Activated T-cell treated with anti-CD3 and anti-CD28 coated beads for 48 hours (primary cell): ENCODE results near the gene ADRB2.

ENCODE experiments used
- DNase-seq: peaks from one replicate; pipeline ENCODE4 v3.0.0-alpha.2; 2020; ENCODE audit warnings: low read depth

Gene ADRB2

GRCh38 chr5:148805326-148806290 lies 20.8 kb upstream of the ADRB2 start:
- peak; percentile 37 for DNase-seq

DNA sequence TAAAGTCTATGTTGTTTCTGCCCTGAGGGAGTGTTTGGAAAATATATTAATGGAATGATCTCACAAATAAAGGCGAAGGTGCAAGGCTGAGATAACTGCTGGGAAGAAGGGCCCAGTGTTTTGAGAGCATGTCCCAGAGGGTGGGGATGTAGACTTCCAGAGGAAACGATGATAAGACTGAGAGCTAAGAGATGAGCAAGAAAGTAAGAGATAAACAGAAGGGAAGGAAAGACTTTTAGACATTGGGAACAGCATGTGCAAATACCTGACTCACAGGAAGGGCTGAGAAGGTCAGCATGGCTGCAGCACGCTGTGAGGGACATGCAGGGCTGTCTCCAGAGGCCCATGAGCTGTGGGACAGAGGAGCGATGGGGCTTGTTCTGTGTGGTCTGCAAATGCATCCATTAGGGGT lies 19.9 kb upstream of the ADRB2 start:
- DNase-seq = no peak

- no peak for DNase-seq
These were observed 18.6 kb upstream of the ADRB2 start for GRCh38 chr5:148807851-148808250.

DNA sequence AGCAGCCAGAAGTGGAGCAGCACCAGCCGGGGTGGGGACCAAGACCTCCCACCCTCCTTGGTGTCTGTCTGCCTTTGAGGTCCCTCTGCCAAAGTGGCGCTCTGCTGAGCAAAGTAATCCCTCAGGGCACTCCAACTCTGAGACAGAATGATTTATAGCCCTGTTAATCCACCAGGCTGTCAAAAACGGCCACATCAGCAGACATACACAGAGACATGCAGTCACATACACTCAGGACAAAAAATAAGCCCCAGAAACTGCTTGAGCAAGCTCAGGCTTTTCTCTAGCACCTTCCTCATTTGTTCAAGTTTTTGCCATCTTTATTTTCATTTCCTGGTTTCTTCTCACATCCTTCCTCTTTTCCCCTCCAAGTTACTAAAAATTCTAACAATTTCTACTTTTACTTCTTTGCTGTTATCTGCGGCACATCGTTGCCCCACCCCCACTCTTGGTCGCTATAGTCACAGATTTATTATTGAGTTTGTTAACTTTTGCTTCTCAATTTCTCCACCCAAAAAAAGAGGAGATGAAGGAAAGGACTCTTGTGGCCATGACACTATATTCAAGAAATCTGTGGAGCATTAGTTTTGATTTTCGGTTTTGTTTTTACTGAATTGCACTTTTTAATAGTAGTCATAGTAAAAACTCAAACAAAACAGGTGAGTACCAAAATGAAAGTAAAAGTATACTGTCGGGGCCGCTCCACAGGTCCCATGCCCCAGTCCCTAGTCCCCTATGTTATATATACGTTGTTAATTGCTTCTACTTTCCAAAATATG lies 17.4 kb upstream of the ADRB2 start:
- DNase-seq = no peak

DNA sequence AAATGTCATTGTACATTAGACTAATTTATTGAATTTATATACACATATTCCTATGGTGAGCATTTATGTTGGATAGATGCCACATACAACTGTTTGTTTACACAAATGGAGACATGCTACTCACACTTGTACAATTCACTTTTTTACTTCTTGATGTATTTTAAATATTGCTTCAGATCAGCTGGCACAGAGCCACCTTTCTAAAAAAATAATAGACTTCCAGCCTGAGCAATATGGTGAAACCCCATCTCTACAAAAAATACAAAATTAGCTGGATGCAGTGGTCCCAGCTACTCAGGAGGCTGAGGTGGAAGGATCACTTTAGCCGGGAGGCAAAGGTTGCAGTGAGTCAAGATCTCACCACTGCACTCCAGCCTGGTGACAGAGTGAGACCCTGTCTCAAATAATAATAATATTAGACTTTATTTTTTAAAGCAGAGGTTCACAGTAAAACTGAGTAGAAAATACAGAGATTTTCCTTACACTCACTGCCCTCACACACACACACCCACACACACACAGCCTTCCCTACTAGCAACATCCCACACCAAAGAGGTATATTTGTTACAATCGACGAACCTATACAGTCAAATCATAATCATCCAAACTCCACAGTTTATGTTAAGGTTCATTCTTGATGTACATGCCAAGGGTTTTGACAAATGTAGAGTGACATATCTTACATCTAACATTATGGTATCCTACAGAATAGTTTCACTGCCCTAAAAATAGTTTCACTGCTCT lies 16.5 kb upstream of the ADRB2 start:
- no peak for DNase-seq

DNA sequence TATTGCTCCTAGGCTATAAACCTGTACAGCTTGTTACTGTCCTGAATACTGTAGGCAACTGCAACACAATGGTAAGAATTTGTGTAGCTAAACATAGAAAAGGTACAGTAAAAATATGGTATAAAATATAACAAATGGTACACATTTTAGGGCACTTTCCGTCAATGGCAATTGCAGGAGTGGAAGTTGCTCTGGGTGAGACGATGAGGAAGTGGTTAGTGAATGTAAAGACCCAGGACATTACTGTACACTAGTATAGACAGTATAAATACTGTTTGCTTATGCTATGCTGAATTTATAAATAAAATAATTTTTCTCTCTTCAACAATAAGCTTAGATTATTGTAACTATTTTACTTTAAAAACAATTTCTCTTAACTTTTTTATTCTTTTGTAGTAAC lies 15.6 kb upstream of the ADRB2 start:
- DNase-seq = no peak

DNA sequence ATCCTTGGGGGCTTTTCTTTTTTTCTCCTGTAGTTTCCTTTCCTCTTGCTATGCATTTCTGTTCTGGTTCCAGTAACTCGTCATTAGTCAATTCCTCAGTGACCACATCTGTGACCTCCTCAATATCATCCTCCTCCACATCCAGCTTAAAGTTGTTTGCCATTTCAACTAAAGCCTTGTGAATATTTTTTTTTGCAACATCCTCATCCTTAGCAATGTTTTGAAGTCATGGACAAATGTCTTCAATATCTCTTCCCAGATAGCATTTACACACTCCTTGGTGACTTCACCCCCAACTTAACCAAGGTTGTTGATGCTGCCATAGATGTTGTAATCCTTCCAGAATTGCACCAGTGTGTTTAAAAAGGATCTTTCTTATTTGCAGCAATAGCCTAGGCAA lies 14.7 kb upstream of the ADRB2 start:
- DNase-seq = no peak

DNA sequence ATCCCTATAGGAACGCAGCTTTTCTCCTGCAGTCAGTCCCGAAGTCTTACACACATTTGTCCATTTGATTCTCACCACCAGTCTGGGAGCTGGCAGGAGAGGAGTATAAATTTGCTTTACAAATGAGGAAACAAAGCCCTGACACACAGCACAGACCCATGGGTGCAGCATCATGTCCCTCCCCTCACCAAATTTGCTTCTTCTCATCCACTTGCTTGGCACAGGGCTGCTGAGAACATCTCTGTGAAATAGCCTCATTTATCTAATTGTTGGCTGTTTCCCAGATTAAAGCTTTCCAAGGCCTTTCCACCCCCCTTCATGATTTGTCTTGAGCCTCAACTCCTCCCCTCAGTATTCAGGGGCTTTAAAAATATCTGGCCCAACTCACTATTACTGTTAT lies 11.3 kb upstream of the ADRB2 start:
- DNase-seq = no peak

- DNase-seq = no peak
These were observed 10.8 kb upstream of the ADRB2 start for GRCh38 chr5:148815578-148815977.

DNA sequence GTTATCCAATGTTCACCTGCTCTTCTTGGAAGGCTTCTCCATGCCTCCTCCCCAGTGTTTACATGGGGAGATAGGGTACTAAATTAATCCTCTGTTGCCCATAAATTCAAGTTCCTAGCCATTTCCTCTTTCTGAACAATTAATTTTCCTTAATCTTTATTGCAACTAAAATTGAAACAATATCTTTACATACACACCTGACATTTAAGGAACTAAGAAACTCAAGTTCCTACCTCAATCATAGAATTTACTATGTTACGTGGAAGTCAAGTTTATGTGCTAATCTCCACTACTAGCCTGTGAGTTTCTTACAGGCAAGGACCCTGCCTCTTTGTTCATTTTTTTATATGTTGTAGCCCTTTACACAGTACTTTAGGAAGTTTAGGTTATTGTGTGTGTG lies 10.1 kb upstream of the ADRB2 start:
- DNase-seq = no peak

DNA sequence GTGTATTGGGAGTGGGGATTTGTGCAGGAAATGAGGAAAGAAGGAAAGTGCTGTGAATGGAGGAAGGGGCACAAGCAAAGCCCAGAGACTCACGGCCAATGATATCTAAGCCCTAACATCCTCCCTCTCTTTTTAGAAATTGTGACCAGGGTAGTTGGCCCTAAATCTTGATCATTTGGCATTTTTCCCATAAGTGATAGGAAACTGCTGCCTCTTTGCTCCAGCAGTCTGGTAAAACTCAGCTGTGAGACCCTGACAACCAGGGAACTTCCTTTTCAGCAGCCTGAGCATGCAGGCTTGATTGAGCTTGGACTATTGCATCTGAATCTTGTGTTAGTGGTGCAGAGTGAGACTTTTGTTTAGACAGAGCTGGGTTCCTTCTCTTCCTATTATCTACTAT lies 9.6 kb upstream of the ADRB2 start:
- DNase-seq = no peak

- DNase-seq = no peak
These were observed 8.8 kb upstream of the ADRB2 start for GRCh38 chr5:148817606-148818005.

DNA sequence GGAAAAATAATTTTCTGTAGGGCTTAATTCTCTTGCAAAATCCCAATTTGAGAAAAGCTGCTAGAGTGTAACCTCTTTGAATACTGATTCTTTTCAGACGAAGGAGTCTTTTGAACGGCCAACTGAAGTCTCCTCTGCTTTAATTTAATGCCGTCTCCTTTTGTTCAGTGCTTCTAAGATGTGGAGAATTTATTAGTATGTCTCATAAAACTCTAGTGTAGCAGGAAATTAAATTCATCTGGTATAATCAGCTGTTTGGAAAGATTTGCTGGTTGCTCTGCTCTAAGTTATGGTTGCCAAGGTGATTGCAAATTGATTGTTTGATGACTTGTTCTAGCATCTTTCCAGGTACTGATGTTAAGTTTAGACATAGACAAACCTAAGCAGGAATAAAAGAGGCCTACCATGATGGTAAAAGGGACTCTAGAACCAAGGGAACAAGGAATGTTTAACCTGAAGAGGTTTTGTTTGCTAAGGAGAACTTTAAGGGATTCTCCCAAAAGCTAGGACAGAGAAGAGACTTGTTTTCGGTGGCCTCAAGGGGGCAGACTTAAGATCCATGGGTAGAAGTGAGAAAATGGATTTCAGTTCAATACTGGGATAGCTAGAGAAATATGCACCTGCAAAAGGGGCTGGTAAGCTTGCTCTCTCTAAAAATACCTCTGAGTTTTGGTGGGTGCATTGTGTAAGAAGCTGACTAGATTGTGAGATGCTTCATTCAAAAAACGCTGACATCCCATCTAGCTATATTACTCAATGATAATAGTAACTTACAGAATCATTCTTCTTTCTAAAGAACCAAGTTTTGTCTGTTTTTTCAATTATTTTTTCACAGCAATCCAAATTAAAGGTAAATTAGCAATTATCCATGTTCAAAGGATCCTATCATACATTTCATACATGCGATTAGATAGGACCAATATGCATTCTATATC lies 5.7 kb upstream of the ADRB2 start:
- no peak for DNase-seq

DNA sequence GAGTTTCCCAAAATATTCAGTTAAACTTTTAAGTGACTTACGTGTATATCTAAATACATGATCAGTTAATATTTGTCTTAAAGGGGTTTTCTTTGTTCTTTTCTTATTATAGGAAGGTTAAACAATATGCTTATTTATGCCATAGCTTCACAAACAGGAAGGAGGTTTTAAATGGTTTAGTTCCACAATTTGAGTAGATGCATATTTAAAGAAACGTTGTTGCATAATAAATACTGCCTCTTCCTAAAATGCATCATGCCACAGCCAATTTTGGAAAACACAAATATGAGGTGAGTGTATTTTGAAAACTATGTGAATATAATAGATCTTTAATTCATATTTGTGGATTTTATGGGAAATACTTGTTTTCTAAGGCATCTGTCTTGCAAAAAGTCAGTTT lies 2.5 kb upstream of the ADRB2 start:
- no peak for DNase-seq

DNA sequence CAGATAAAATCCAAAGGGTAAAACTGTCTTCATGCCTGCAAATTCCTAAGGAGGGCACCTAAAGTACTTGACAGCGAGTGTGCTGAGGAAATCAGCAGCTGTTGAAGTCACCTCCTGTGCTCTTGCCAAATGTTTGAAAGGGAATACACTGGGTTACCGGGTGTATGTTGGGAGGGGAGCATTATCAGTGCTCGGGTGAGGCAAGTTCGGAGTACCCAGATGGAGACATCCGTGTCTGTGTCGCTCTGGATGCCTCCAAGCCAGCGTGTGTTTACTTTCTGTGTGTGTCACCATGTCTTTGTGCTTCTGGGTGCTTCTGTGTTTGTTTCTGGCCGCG lies 727 bp upstream of the ADRB2 start:
- no peak for DNase-seq

- DNase-seq = no peak
These were observed 294 bp downstream of the ADRB2 start for GRCh38 chr5:148826739-148827070.

- no peak for DNase-seq
These were observed 1.3 kb downstream of the ADRB2 start for GRCh38 chr5:148827723-148828122.

DNA sequence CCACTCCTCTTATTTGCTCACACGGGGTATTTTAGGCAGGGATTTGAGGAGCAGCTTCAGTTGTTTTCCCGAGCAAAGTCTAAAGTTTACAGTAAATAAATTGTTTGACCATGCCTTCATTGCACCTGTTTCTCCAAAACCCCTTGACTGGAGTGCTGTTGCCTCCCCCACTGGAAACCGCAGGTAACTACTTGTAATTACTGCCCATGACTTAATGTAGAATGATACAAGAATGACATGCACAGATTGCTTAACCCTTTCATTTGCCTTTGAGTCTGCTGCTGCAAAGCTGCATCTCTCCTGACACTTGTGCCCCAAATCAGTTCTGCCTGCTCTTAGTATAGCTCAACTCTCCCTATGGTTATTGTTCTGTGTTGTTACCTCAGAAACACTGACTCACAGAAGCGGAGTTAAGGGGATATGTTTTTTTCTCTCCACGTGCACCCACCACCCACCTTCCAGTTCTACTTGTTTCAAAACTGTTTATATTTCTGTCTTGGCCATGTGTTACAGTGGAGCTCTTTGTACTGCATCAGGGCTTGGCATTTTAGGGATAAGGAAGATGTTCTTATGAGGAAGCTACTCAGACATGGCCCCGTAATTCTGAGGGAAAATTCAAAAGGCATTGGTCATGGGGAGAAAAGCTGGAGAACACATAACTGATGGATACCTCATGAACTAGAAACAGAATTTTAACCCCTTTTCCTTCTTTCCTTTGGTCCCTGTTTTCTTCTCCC lies 2.3 kb downstream of the ADRB2 start:
- no peak for DNase-seq

DNA sequence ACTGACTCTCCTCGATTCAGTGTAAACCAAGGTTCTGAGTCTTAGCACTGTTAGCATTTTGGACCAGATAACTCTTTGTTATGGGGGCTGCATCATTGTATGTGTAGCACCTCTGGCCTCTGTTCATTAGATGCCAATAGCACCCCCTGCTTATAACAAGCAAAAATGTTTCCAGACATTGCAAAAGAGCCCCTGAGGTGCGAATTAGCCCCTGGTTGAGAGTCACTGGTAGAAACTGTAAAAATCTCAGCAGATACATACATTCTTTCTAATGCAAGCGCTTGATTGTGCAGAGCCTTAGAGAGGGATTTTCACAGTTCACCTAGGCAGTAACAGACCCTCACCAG lies 2.8 kb downstream of the ADRB2 start:
- no peak for DNase-seq

- no peak for DNase-seq
These were observed 3.3 kb downstream of the ADRB2 start for GRCh38 chr5:148829734-148830133.

GRCh38 chr5:148830211-148830610 lies 3.8 kb downstream of the ADRB2 start:
- DNase-seq = no peak
